Kidney tubule cell (primary cell): Measurements from ENCODE around the gene CSNK2A3.

Source experiments
- DNase-seq: peaks from one replicate; pipeline ENCODE4 v3.0.0-alpha.2; 2018; ENCODE audit warnings: low spot score

The CSNK2A3 gene

DNA sequence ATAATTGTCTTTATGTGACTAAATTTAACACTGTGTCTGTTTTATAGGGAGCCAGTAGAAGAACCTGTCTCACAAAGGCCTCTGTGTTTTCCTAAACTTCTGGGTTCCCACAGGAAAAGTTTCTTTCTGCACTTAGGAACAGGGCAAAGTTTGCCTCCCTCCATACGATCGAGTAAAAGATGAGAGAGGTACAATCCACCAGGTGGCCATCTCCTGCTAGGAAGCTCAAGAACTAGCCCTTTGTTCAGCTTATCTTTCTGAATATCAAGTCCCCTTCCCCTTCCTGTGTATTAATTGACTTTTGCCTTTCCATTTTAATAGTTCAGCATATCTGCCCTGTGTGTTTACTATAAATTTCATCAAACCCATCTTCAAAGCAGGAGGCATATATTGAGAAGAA, 18.0 kb downstream of the CSNK2A3 start:
- DNase-seq, result no peak

GRCh38 chr11:11334607-11335006, 18.4 kb downstream of the CSNK2A3 start:
- DNase-seq, result no peak

- DNase-seq, result no peak
Measured at GRCh38 chr11:11332141-11332710, 20.8 kb downstream of the CSNK2A3 start.

GRCh38 chr11:11329062-11329806, 23.8 kb downstream of the CSNK2A3 start:
- DNase-seq, result no peak

- no peak for DNase-seq
Measured at GRCh38 chr11:11324090-11324489, 29.0 kb downstream of the CSNK2A3 start.

DNA sequence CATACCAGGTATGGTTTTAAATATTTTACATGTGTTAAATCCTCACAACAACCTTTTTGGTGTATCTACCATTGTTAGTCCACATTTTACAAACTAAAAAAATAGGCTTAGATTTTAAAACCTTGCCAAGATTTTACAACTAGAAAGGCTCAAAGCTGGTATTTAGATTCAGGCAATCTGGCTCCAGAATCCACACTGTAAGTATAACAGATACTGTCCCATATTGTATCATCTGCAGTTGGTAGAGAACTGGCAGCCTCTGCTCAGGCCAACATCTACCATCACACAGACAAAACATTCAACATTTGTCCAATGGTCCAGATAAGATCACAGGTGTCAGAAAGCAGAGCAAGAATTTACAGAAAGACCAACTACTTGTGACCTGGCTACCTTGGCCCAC, 30.9 kb downstream of the CSNK2A3 start:
- DNase-seq, result no peak

- no peak for DNase-seq
Measured at GRCh38 chr11:11320825-11321224, 32.2 kb downstream of the CSNK2A3 start.

DNA sequence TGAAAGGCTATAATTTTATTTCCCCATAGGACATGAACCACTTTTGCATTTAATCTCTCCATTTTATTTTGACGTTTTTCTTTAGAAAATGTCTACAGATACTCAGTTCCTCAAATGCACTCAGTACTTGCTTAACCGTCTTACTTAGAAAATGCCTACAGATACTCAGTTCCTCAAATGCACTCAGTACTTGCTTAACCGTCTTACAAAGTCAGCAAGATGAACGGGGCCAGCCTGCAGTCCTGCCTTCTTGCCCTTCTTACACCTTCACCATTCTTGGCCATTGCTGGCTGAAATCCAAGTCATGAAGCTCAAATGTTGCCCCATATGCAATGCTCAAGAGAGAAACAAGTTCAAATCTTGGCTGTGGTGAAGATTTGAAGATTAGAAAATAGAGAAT, 34.1 kb downstream of the CSNK2A3 start:
- no peak for DNase-seq

DNA sequence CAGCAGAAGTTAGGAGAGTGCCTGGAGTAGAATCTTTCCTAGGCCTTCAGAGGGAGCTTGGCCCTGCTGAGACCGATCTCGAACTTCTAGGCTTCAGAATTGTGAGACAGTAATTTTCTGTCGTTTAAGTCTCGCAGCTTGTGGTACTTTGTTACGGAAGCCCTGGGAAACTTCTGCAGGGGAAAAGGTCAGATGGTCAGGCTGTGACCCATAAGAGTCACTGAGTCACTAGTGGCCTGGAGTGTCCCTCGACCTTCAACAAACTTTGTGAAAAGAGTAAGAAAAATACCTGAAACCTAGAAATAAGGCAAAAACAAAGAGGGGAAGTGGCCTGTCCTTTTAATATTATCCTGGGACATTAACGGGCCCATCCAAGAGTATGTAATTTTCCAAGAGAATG, 34.6 kb downstream of the CSNK2A3 start:
- DNase-seq, result no peak

GRCh38 chr11:11316651-11317230, 36.3 kb downstream of the CSNK2A3 start:
- DNase-seq, result no peak

- peak; percentile 11 for DNase-seq
Measured at GRCh38 chr11:11313902-11314692, 39.0 kb downstream of the CSNK2A3 start.

DNA sequence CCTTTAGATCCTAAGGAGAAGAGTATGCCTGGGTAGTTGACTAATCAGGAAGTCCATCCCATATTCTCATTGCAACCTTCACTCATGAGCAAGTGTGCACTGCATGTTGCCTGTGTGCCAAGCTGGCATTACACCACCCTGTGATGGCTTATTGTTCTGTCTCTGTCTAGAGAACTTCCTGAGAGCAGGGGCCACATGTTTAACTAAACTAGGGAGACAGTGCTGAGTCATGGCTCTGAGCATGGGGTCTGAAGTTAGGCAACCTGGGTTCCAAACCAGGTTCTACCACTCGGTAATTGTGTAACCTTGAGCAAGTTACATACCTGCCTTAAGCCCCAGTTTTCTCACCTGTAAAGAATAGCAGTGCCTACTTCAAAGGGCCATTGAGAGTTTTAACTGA, 39.6 kb downstream of the CSNK2A3 start:
- peak; percentile 93 for DNase-seq

DNA sequence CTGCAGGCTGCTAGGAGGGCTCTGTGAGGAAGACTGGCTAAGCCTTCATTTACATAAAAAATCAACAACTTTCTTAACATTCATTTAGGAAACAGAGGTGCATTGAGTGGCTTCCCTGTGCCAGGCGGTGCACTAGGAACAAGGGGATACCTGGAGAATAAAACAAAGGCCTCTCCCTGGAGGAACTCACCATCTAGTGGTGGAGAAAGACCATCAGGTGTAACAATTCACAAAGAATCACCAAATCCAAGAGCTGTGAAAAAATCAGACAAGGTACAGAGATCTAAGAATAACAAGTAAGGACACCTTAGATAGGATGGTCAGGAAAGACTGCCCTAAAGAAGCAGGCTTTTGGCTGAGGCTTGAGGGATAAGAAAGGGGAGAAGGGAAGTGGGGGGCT, 40.3 kb downstream of the CSNK2A3 start:
- peak; percentile 5 for DNase-seq

- DNase-seq, result no peak
Measured at GRCh38 chr11:11311169-11311568, 41.9 kb downstream of the CSNK2A3 start.

DNA sequence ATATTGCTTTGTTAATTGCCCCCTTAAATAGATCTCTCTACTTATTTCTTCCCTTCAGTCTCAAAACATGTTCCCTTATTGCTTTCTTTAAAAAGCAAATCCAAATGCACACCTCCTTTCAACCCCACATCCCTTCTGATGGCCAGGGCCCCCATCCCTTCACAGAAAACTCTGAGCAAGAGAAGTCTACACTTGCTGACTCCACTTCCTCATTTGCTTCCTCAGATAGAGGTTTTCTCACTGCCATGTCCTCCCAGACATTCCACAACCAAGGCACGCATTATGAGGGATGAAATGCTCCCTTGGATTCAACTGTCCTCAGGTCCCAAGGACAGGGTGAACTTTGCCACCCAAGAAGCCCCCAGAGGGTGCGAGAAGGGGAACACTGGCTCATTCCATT, 43.1 kb downstream of the CSNK2A3 start:
- DNase-seq, result no peak

DNA sequence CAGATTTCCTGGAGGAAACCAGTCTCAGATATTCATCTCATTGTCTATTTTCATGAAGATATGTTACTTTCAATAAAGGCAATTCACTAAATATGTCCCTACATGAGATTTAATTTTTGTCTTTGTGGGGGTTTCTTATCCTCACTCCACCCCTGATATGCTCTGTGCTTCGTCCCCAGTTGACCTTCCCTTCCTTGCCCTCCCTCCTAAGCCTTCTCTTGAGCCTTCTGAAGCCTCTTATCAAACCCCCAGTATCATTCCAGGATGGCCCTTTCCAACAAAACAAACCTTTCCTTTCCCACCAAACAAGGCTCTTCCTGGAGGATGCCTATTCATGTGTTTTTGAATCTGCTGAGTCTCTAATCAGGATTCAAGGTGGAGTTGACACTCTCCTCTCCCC, 44.8 kb downstream of the CSNK2A3 start:
- DNase-seq, result no peak

- DNase-seq, result peak; percentile 28
Measured at GRCh38 chr11:11306855-11307254, 46.2 kb downstream of the CSNK2A3 start.

- DNase-seq, result no peak
Measured at GRCh38 chr11:11304550-11304949, 48.5 kb downstream of the CSNK2A3 start.

DNA sequence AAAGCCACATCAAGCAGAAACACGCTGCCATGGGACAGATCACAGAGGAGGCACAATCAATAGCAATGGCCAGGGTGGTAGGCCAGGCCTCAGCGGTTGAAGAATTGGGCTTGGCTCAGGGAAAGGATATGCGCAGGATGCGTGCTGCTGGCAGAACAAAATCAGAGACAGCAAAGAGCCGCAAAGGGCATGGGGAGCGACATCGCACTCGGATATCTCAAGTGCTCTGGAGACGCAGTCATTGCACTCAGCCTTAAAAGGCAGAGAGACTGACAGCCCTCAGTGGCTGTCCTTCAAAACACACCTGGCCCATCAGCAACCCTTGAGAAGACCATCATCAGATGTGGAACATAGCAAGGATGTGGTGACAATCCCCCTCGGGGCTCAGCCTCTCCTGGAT, 50.5 kb downstream of the CSNK2A3 start:
- DNase-seq, result no peak
